GM04503 (cell line): ENCODE results near the gene SH3PXD2B.
"Not testable (repeated sequence)": the region's sequence is repeated elsewhere in the genome, so short reads cannot be mapped to it uniquely, and the experiment has no call there.

Experiments
- DNase-seq: peaks from one replicate; pipeline ENCODE4 v3.0.0-alpha.2; 2012; ENCODE audit warnings: low read depth

The SH3PXD2B gene

DNA sequence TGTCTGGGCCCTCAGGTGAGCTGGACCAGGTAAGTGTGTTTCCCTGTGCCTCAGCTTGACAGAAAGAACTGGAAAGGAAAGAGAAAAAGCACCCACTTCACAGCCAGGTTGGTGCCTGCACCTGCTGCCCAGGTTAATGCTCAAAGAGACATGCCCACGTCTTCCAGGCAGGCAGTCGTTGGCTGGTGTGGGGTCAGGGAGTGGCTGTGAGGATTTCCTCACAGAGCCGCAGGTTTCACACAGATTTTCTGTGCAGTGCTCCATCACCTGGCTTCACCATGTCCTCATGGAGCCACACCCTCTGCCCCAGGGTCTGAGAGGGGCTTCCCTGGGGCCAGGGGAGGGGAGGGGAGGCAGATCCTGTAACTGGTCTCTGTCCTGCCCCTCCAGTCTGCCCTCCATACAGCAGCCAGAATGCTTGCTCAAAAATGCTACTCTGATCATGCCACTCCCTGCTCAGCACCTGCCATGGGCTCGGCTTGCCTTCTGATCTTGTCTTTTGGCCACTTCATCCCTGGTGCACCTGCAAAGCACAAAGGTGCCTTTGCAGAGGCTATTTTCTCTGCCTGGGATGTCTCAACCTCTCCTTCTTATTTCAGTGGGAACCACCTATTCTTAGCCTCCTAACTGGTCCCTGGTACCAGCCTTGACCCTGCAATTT is 88.2 kb downstream of the SH3PXD2B start:
- DNase-seq = no peak

DNA sequence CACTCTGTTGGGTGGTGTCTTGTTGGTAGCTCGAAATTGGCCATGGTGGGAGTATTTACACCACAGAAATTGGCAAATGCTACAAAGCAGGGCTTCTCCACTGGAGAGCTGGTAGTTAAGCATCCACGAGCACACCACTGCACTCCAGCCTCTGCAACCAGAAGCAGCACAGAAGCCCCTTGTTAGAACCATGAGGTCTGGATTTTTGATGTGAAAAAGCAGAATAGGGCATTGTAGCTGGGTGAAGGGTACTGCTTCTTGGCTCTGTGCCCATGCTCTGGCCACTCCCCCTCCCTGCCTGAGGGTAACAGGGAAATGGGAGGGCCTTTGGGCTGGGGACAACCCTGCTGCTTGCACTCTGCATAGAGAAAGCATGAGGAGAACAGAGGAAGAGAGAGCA is 89.6 kb downstream of the SH3PXD2B start:
- DNase-seq = no peak

DNA sequence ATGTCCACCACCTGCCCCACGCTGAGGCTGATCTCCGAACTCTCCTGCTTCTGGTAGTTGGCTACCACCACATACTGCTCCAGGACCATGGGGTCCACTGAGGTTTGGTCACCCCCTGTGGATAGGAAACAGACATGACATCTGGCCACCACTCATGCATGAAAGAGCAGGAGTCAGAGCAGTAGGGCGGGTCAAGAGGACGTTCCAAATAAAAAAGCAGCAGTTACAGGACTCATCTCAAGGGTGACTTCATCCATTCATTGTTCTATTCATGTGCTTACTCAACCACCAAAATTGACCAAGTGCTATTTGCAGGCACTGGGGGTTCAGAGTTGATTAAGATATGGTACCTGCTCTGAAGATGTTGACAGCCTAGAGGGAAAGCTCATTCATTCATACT is 91.6 kb downstream of the SH3PXD2B start:
- no peak for DNase-seq

DNA sequence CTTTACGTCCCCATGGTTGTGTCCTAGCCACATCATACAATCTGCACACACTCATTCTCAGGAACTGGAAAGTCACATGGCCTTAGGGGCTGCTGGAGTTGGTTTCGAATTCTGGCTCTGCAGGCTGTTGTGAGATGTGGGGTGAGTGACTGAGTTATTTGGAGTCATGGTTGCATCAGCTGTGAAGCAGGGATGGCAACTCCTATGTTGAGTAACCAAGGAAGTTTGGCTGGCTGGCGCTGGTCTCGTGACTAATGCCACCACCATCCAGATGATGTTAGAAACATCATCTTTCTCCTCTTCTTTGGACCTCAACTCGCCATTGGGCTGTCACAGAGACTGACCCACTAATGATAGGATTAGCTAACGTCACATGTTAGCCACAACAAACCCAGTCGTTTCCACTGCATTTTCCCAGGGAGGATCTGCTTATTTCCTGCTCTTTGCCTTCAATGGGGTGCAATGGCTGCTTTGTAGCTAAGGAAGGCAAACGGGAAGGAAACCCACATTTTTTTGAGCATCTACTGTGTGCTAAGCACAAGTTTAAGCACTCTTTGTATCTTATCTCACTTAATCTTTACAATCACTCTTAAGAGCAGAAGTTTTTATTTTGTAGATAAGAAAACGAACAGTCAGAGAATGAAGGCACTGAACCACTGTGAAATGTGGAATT is 92.6 kb downstream of the SH3PXD2B start:
- DNase-seq = peak; percentile 99

DNA sequence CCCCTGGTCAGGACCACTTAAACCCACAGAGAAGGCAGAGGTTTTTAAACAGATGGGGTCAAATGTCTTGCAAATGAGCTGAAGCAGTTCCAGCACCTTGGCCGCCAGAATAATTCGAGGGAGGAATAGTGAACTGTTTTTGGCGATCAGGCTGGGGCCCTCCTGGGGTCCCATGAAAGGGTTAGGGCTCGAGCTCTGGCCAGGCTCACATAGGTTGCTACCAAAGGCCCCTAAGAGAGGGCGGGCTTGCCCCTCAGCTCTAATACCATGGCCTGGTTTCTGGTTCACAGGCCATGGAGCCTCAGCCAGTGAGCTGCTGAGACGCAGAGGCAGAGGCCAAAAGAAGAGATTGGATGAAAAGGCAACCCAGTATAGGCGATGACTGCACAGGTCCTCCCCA is 96.0 kb downstream of the SH3PXD2B start:
- DNase-seq = no peak

DNA sequence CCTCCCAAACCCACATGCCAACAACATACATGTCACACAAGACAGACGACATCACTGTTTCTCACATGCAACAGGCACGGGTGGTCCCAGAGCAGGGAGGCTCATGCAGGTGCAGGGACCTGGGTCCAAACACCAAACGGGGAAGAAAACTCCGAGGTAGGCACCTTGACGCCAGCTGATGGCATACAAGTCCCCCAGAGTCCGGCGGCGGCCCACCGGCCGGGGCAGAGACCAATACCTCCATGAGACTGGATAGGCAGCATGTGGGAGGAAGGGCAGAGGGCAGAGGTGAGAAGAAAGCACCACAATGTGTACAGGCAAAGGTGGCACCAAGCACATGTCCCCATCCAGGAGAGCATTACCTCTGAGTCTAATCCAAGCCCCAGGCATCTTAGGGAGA is 97.8 kb downstream of the SH3PXD2B start:
- DNase-seq = no peak

DNA sequence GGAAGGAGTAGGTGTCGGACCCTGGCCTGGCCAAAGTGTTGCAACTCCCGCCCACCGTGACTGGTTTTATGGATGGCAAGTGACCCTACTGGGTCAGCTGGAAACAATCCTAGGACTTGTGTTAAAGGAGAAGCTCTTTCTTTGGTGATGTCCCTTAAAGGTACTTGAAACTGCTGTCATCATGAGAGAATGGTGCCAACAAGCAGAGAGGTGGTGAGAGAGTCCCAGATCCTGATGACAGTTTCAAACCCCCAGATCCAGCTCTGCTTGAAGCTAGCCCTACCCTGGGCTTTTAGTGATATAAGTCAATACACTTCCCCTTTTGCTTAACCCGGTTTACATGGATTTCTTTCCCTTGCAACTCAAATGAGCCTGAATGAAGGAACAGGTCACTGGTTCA is 98.3 kb downstream of the SH3PXD2B start:
- DNase-seq = no peak

DNA sequence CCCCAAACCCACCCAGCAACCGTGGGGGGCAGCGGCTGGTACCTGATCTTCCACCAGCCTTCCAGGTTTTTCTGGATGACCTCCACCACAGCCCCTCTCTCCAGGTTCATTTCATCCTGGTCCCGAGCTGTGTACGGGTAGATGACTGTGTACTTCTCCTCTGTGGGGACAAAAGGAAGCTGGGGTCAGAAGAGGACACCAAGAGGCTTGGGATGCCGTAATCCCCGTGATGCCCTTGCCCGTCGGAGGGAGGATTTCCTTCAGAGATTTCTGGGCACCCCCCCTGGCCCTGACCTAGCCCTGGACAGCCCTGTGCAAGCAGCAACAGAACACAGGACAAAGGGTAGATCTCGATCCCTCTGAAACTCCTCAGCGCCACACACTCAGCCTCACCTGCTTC is 100.5 kb downstream of the SH3PXD2B start:
- DNase-seq = no peak

DNA sequence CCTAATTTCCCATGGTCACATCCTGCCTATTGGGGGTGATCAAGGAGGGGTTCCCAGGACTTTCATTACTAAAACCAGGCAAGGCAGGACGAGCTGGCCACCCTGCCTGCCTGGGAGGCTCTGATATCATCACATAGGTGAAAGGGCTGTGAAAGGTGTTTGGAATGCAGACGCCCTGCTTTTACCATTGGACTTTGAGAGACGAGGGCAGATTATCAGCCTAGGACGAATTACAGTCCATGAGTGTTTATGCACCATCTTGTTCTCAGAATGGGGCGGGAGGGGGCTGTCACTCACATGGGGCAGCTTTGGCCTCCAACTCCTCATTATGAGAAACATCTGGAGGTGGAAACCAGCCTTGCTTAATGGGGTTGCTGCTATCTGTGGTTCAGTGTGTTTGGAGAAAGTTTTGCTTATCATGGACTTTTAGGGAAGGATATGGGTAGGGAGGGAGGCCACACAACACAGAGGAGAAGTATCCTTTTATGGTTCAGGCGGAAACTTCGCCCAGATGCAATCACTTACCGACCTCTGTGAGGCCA is 101.0 kb downstream of the SH3PXD2B start:
- no peak for DNase-seq

DNA sequence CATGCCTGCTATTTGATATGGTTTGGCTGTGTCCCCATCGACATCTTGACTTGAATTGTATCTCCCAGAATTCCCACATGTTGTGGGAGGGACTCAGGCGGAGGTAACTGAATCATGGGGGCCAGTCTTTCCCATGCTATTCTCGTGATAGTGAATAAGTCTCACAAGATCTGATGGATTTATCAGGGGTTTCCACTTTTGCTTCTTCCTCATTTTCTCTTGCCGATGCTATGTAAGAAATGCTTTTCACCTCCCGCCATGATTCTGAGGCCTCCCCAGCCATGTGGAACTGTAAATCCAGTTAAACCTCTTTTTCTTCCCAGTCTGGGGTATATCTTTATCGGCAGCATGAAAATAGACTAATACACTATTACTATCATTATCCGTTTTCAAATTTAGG is 101.8 kb downstream of the SH3PXD2B start:
- not testable (repeated sequence) for DNase-seq

DNA sequence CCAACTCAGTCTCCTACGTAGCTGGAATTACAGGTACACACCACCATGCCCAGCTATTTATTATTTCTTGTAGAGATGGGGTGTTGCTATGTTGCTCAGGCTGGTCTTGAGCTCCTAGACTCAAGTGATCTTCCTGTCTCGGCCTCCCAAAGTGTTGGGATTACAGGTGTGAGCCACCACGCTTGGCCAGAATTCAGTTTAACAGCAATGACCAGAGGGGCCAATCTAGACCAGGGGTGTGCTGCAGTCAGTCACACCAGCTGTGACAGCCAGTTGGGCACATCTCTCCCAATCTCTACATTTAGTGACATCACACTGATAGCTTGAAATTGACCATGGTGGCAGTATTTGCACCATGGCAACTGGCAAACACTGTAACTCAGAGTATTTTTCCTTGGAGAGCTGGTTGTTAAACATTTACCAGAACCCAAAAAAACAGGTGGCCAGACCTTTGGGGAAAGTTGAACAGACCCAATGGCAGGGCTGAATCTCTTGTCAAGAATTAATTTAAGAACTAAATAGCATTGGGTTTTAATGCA is 103.0 kb downstream of the SH3PXD2B start:
- DNase-seq = no peak

DNA sequence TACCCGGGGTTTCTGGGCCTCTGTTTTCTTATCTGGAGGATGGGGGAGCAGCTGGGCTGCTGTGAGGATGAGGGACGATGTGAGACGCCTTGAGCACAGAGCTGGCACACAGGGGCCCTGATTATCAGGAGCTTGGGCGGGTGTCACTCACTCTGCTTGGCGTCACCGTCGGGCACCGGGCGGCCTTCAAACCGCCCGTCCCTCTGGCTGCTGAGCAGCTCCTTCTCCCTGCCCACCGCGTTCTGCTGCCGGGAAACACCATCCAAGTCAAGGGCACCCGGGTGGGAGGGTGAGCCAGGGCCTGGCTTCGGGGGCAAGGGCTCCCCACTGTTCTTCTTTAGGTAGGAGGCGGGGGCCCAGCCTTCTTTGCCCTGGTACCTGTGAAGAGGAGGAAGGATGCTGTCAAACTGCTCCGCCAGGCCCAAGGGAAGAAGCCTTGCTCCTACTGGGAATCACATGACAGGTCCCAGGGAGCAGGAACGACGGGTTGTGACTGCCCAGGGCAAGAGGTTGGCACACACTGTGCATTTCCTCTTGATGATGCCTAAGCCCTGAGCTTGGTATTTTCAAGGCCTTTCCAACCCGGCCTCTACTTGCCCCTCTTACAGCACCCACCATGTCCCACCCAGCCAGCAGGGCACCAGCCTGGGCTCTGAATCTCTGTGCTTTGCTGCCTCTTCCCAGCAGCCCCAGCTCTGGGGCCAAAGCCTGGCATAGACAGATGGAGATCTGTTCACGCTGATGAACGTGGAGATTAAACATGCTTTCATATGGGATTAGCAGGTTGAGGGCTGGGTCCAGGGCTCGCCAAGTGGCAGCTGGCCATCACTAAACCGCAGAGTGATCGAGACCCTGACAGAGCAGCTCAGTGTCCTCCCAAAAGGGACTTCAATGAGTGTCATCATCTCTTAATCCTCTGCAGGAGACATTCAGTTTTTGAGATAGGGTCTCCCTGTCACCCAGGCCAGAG is 103.8 kb downstream of the SH3PXD2B start:
- no peak for DNase-seq

DNA sequence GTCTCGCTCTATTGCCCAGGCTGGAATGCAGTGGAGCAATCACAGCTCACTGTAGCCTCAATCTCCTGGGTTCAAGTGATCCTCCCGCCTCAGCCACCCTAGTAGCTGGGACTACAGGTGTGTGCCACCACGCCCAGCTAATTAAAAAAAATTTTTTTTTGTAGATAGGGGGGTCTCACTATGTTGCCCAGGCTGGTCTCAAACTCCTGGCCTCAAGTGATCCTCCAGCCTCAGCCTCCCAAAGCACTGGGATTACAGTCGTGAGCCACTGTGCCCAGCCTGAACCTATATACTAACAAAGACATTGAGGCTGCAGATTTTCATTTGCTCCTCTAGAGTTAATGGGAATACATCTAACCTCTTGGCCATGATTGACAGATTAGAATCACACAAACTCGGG is 105.6 kb downstream of the SH3PXD2B start:
- not testable (repeated sequence) for DNase-seq

DNA sequence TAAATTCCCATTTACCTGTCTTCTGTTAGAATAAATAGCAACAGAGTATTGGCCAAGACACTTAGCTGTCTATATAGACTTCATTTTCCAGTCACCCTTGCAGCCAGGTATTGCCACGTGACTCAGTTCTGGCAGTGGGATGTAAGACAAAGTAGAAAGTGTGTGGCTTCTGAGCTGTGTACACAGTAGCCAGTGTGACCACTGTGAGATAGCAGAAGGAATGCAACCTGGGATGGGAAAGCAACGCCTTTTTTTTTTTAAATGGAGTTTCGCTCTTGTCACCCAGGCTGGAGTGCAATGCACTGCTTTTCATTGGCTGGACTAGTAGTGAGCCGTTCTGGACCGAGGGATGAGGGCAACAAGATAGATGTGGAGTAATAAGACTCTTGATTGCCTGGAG is 106.2 kb downstream of the SH3PXD2B start:
- no peak for DNase-seq

DNA sequence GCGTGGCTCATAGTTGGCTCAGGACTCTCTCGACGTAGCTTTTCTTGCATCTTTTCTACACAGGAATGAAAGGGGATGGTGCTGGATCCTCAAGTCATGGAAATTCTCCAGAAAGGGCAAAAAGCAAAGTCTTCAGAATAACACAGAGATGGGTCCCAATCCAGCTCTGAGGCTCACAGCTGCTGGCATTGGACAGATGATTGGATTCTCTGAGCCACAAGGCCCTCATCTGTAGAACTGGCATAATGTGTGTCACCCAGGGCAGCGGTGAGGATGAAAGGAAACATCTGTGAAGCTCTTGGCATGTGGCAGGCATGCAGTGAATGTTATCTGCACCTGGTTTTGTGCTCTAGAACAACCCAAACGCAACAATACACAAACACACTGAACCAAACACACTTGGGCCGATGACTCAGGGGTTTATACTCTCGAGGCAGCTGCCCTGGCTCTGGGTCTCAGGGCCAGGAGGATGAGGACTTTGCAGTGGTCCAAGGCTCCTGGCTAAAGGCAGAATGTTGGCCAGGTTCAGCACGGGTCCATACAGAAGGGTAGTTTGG is 106.8 kb downstream of the SH3PXD2B start:
- no peak for DNase-seq

DNA sequence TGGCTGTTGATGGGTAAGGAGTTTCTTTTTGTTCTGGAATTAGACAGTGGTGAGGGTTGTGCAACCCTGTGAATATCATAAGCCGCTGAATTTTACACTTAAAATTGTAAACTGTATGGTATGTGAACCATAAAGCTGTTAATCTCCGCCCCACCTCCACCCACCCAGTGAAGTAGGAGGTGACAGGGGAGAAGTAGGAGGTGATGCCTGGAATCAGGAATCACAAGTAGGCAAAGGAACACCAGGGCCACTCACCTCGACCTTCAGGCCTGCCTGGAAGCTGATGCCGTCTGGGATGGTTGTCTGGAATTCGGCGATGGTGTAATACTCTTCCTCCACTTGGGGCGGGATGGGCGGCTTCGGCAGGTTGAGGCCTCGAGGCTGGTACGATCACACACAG is 108.4 kb downstream of the SH3PXD2B start:
- DNase-seq = no peak

DNA sequence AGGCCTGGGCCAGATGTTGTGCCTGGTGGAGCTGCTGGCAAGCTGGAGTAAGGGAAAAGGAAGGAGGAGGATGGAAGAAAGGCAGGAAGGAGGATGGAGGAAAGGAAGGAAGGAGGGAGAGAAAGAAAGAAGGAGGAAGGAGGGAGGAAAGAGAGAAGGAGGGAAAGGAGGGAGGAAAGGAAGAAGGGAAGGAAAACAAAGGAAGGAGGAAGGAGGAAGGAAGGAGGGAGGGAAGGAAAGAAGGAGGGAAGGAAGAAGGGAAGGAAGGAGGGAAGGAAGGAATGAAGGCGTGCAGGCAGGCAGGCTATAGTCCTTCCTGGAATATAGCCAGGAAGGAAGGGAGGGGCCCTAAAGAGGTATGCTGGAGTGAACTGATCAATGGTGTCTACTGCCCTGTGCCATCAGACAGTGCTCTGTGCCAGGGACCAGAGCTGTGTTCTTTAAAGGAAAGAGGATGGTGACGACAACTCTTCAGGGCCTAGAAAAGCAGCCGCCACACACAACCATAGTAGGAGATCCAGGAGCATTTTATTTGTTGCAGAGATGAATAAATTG is 109.4 kb downstream of the SH3PXD2B start:
- DNase-seq = no peak

DNA sequence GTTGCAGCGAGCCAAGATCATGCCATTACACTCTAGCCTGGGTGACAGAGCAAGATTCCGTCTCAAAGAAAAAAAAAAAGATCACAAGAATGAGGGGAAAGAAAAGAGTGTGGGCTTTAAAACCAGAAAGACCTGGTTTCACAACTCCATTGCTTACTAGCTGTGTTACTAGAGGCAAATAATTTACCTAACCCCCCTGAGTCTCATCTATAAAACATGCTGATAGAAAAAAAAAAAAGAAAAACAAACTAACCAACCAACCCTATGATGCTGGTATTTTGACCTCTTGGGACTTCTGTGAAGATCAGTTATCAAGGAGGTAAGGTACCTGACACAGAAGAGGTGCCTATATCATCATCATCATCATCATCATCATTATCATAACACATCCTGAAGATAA is 110.6 kb downstream of the SH3PXD2B start:
- DNase-seq = no peak

DNA sequence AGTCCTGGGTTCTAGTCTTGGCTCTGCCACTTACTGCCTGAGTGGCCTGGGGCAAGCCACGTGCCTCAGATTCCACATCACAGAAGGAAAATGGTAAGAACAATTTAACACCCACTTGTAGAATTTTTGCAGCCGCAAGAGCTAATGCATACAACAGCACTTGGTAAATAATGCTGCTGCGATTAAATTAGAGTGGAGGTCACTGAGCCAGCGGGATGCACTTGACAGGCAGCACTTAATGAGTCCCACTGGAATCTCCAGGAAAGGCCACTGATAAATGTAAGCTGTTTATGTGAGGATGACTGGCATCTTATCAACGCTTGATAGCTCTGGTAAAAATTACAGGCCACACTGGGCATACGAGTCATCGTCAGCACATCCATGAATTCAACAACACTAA is 111.4 kb downstream of the SH3PXD2B start:
- DNase-seq = no peak

DNA sequence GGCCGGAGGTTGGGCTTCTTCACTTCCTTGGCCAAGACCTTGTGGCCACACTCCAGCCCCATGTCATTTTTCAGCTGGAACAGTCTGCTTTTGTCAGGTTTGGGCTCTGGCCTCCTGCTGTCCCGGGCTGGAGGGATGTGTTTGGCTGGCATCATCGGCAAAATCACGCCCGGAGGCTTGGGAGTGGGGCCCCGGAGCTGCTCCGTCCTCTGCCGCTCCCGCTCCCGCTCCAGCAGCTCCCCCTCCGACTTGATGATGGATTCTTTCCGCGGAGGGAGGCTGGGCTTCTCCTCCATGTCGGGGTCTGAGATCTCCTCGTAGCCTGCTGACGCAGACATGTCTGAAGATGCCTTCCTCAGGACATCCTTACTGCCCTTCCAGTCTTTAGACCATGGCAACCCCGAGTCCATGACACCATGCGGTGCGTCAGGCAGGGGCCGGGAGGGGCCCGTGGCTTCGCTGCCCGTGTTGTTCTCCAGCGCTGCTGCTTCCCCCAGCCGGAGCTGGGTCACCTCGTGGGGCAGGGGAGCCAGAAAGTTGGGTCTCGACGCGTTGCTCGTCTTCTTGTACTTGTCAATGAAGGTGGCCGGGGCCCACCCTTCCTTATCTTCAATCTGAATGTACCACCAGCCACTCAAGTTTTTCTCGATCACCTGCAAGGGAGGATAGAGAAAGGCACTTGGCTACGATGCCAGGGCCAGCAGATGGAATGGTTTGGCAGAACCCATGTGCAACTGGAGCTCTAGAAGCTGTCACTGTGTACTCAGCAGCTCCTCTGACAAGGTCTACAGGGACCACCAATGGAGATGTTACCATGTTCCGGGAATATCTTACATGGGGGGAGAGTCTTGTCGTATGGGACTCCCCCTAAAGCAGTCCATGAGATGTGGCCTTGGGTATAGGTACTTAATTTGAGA is 114.8 kb downstream of the SH3PXD2B start:
- no peak for DNase-seq
